ENCODE results near the gene NKAP.
"Not testable (repeated sequence)": the region's sequence is repeated elsewhere in the genome, so short reads cannot be mapped to it uniquely, and the experiment has no call there.

- not testable (repeated sequence) for TF ChIP-seq CTCF (IDR thresholded peaks at IDR 0.05 in 8 of 11, conservative IDR thresholded peaks at IDR 0.05 in 3 of 11); POLR2AphosphoS5 (IDR thresholded peaks at IDR 0.05); POLR2A (IDR thresholded peaks at IDR 0.05)
Observed at GRCh38 chrX:119922391-119922790, 21.2 kb downstream of the NKAP start.

All from spleen (tissue), 7 donors.